ENCODE results near the gene LUC7L3. TPM values are rescaled to one million over a fixed set of nuclear protein-coding genes. Genes with fewer than 3 reads are reported as not detected.
"Not testable (repeated sequence)": the region's sequence is repeated elsewhere in the genome, so short reads cannot be mapped to it uniquely, and the experiment has no call there.

Gene LUC7L3
- total RNA-seq, 8 experiments from 2014 or later, result 118 to 263 (median 161) TPM

GRCh38 chr17:50699410-50699809, 20.0 kb upstream of the LUC7L3 start:
- Histone ChIP-seq H3K27ac (no peak overlapping the region), H3K4me1 (replicated peaks in 1 of 2) (no peaks in the 10 kb centered on the region), H3K4me3 (no peak overlapping the region)
- in situ Hi-C loops (cut with MboI; ENCODE audit: low pct_unique_long_range_greater_than_20kb in 2 of 9, low sequenced_read_pairs in 9 of 9, unreplicated experiment in 9 of 9), result loop anchor here in 3 of 9 experiments (10.0 kb wide), 2 partner anchors 75 to 155 kb away; partner anchors contain the start of gene SPATA20 (in 2 of the 3)
- WGBS, 10 experiments, result 29 to 100% (median 100%) methylated on average over 2 to 4 of the region's 7 CpGs; no CpG with 5 or more reads in 6 of the 10 experiments
- peak in 2 of 8 experiments; percentile 87 to 88 for ATAC-seq (replicated peaks in 6 of 8)

GRCh38 chr17:50703162-50703561, 16.2 kb upstream of the LUC7L3 start:
- in situ Hi-C loops (cut with MboI; ENCODE audit: low pct_unique_long_range_greater_than_20kb in 2 of 9, low sequenced_read_pairs in 9 of 9, unreplicated experiment in 9 of 9), result no loop called here
- no peak overlapping the region for H3K27ac ChIP-seq
- WGBS, 10 experiments, result 88 to 100% (median 95%) methylated on average over 2 to 3 of the region's 3 CpGs; no CpG with 5 or more reads in 2 of the 10 experiments

DNA sequence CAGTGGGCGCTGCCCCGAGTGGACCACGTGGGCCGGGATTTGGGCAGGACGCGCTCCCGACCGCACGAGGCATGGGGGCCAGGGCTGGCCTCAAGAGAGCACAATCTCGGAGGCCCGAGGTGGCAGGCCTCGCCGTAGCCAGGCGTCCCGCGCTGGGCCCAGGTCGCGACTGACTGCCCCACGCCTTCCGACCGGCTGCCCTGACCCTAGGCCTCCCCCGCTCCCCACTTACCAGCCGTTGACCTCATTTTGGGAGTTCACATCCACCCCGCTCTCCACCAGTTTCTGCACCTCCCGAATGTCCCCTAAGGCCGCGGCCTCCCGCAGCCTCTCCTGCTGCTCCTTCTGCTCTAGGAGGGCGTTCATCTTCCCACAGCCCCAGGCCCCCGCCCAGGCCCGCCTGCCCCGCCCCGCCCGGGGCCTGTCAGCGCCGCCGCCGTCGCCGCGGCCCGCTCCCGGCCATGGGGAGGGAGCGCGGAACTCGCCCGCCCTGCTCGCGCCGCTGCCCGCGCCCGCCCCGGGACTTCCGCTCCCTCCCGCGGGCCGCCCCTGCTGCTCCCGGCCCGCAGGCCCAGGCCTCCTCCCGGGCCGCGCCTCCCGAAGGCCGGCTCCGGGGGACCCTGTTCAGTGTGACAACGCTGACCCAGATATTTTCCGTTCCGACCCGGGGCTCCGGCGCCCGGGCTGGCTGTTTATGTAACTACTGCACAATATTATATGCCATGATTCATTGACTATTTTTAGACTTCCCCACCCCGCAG, 11.9 kb upstream of the LUC7L3 start, which contains the start of gene ANKRD40:
TSS of gene ANKRD40 (minus strand) at position 626 of the 761 bp plus-strand sequence. CDS start at position 366, 260 bp downstream.
- WGBS, 10 experiments, result 0 to 1% (median 0%) methylated on average over 1 to 18 of the region's 74 CpGs; no CpG with 5 or more reads in 2 of the 10 experiments
- Histone ChIP-seq H3K4me3 (peak within 1 kb of the TSS; percentile 58 to 95 (median 68)), H3K4me1 (replicated peaks in 1 of 2) (peaks cover 12 to 19% of the 10 kb centered on the region in 2 donors), H3K27ac (peak within 1 kb of the TSS; percentile 93 to 96)
- in situ Hi-C loops (cut with MboI; ENCODE audit: low pct_unique_long_range_greater_than_20kb in 2 of 9, low sequenced_read_pairs in 9 of 9, unreplicated experiment in 9 of 9), result no loop called here
- ATAC-seq (replicated peaks in 6 of 8), result peak; percentile 80 to 94 (median 88)

More at GRCh38 chr17:50703162-50703561, 16.2 kb upstream of the LUC7L3 start:
- Histone ChIP-seq H3K4me1 (replicated peaks in 1 of 2) (peaks cover 0 to 5% of the 10 kb centered on the region in 2 donors), H3K4me3 (no peak overlapping the region)
- ATAC-seq (replicated peaks in 6 of 8), result no peak

DNA sequence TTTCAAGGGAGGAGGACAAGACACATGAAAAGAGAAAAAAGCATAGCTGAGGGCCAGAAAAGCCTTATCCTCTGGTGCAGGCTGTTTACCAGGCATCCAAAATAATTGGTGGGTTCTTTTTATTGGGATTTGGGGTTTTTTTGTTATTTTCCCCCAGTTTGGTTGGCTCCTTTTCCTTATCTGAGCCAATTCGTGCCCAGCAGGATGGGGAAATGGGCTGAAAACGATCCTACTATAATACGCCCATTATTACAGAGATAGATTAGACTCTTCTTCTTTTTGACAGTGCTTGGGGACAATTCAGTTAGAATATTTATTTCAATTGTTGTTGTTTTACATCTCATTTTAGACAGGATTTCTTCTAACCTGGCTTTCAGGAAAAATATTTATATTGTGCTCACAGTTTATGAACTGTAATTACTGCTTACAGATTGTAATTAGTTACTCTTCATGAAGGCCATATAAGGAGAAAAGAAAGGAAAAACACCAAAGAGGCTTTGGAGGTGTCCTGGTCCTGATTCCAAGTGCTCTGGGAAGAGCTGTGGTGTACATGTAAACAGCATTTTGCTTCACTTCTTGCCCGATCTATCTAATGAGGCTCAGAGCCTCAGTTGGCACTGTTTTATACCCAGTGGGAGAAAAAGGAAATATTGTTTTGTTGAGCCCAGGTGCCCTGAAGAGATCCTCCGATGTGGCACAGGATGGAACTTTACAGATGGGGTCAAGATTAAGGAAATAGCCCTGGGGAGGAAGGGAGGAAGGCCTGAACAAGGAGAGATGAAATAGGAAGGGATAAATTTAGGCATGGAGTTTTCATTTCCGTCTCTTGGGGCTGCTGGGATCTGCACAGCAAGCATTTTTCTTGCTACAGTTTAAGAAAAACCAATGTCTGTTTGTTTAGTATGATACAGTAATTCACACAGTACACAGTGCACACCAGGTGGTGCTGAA, 11.1 kb upstream of the LUC7L3 start:
- H3K27ac ChIP-seq, result peak overlapping the region; percentile 93 to 96
- in situ Hi-C loops (cut with MboI; ENCODE audit: low pct_unique_long_range_greater_than_20kb in 2 of 9, low sequenced_read_pairs in 9 of 9, unreplicated experiment in 9 of 9), result no loop called here
- peak in 3 of 8 experiments; percentile 0 to 8 (median 3) for ATAC-seq (replicated peaks in 6 of 8)
- peaks cover 12 to 19% of the 10 kb centered on the region in 2 donors for H3K4me1 ChIP-seq (replicated peaks in 1 of 2)
- H3K4me3 ChIP-seq, result peak overlapping the region; percentile 58 to 95 (median 68)
- WGBS, 10 experiments, result 3 to 57% (median 23%) methylated on average over 3 to 6 of the region's 6 CpGs

DNA sequence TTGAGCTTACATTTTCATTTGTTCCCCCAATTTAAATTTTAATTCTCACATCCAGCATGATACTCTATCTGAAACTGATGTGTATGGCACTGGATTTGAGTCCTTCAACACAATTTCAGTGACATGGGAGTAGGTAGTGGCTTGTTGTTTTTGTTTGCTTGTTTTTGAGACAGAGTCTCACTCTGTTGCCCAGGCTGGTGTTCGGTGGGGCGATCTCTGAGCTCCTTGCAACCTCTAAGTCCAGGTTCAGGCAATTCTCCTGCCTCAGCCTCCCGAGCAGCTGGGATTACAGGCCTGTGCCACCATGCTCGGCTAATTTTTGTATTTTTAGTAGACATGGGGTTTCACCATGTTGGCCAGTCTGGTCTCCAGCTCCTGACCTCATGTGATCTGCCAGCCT, 10.3 kb upstream of the LUC7L3 start:
- H3K4me3 ChIP-seq, result peak overlapping the region in 2 of 5 donors; percentile 68 to 73
- in situ Hi-C loops (cut with MboI; ENCODE audit: low pct_unique_long_range_greater_than_20kb in 2 of 9, low sequenced_read_pairs in 9 of 9, unreplicated experiment in 9 of 9); ATAC-seq (replicated peaks in 6 of 8): not testable (repeated sequence)
- peaks cover 12 to 19% of the 10 kb centered on the region in 2 donors for H3K4me1 ChIP-seq (replicated peaks in 1 of 2)
- peak overlapping the region; percentile 93 to 96 for H3K27ac ChIP-seq
- 73 to 100% (median 92%) methylated on average over 1 to 4 of the region's 4 CpGs; no CpG with 5 or more reads in 5 of the 10 experiments for WGBS, 10 experiments

DNA sequence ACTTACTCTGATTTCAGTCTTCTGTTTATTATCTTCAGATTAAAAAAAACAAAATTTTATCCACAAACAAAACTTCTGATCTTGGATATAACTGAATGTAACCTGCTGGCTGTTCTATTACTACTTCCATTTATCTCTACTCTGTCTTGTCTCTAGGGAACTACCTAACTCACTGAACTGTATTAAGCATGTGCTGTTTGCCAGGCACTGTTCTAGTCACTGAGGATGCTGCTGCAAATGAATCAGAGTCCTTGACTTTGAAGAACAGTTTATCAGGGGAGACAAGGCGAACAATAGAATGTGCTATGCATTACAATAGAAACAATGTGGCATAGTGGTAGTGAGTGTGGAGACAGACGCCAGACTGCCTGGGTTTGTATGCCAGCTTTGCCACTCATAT, 9.4 kb upstream of the LUC7L3 start:
- WGBS, 10 experiments, result 48 to 100% (median 73%) methylated on average over 1 to 2 of the region's 2 CpGs; no CpG with 5 or more reads in 3 of the 10 experiments
- Histone ChIP-seq H3K4me1 (replicated peaks in 1 of 2) (peaks cover 12 to 19% of the 10 kb centered on the region in 2 donors), H3K27ac (no peak overlapping the region), H3K4me3 (no peak overlapping the region)
- in situ Hi-C loops (cut with MboI; ENCODE audit: low pct_unique_long_range_greater_than_20kb in 2 of 9, low sequenced_read_pairs in 9 of 9, unreplicated experiment in 9 of 9), result no loop called here
- no peak for ATAC-seq (replicated peaks in 6 of 8)

DNA sequence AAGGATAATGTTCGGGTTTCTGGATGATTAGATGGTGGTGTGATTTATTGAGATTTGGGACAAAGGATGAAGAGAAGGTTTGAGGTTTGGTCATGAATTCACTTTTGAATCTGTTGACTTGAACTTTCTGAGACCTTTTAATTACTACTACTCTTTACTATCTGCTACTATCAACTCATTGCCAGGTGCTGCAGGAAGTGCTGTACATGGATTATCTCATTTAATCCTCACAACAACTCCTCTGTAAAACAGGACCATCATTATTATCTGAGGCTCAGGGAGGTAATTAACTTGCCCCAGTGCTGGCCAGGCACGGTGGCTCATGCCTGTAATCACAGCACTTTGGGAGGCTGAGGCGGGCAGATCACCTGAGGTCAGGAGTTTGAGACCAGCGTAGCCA, 8.8 kb upstream of the LUC7L3 start:
- 87 to 100% (median 100%) methylated on average over 1 to 3 of the region's 4 CpGs; no CpG with 5 or more reads in 2 of the 10 experiments for WGBS, 10 experiments
- in situ Hi-C loops (cut with MboI; ENCODE audit: low pct_unique_long_range_greater_than_20kb in 2 of 9, low sequenced_read_pairs in 9 of 9, unreplicated experiment in 9 of 9), result no loop called here
- Histone ChIP-seq H3K4me3 (no peak overlapping the region), H3K4me1 (replicated peaks in 1 of 2) (peaks cover 12 to 19% of the 10 kb centered on the region in 2 donors), H3K27ac (no peak overlapping the region)
- ATAC-seq (replicated peaks in 6 of 8), result no peak

DNA sequence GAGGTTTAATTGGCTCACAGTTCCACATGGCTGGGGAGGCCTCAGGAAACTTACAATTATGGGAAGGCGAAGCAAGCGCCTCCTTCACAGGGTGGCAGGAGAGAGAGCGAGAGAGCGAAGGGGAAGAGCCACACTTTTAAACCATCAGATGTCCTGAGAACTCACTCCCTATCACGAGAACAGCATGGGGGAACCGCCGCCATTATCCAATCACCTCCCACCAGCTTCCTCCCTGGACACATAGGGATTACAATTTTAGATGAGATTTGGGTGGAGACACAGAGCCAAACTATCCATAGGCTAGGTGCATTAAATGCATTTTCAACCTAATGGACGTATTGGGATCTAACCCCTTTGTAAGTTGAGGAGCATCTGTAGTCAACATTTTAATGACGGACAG, 6.8 kb upstream of the LUC7L3 start:
- Histone ChIP-seq H3K4me3 (no peak overlapping the region), H3K4me1 (replicated peaks in 1 of 2) (peaks cover 12 to 13% of the 10 kb centered on the region in 2 donors), H3K27ac (no peak overlapping the region)
- WGBS, 10 experiments, result 69 to 96% (median 90%) methylated on average over 2 to 9 of the region's 9 CpGs; no CpG with 5 or more reads in 1 of the 10 experiments
- no peak for ATAC-seq (replicated peaks in 6 of 8)
- in situ Hi-C loops (cut with MboI; ENCODE audit: low pct_unique_long_range_greater_than_20kb in 2 of 9, low sequenced_read_pairs in 9 of 9, unreplicated experiment in 9 of 9), result no loop called here

DNA sequence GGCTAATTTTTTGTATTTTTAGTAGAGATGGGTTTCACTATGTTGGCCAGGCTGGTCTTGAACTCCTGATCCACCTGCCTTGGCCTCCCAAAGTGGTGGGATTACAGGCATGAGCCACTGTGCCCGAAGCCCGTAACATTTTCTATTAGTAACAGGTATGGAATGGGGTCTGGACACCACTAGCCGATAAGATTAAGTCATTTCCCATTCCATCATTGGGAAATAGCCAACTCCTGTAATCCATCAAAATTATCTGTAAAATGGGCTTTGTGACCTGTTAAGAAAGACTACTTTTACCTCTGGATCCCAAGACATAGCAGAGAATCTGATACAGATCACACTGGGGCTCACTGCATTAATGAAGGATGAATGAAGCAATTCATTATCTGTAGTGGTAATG, 3.9 kb upstream of the LUC7L3 start:
- Histone ChIP-seq H3K4me1 (replicated peaks in 1 of 2) (peaks cover 3 to 4% of the 10 kb centered on the region in 2 donors), H3K4me3 (no peak overlapping the region), H3K27ac (no peak overlapping the region)
- 70 to 100% (median 93%) methylated on average over 2 to 3 of the region's 3 CpGs; no CpG with 5 or more reads in 3 of the 10 experiments for WGBS, 10 experiments
- ATAC-seq (replicated peaks in 6 of 8), result no peak
- in situ Hi-C loops (cut with MboI; ENCODE audit: low pct_unique_long_range_greater_than_20kb in 2 of 9, low sequenced_read_pairs in 9 of 9, unreplicated experiment in 9 of 9), result no loop called here

DNA sequence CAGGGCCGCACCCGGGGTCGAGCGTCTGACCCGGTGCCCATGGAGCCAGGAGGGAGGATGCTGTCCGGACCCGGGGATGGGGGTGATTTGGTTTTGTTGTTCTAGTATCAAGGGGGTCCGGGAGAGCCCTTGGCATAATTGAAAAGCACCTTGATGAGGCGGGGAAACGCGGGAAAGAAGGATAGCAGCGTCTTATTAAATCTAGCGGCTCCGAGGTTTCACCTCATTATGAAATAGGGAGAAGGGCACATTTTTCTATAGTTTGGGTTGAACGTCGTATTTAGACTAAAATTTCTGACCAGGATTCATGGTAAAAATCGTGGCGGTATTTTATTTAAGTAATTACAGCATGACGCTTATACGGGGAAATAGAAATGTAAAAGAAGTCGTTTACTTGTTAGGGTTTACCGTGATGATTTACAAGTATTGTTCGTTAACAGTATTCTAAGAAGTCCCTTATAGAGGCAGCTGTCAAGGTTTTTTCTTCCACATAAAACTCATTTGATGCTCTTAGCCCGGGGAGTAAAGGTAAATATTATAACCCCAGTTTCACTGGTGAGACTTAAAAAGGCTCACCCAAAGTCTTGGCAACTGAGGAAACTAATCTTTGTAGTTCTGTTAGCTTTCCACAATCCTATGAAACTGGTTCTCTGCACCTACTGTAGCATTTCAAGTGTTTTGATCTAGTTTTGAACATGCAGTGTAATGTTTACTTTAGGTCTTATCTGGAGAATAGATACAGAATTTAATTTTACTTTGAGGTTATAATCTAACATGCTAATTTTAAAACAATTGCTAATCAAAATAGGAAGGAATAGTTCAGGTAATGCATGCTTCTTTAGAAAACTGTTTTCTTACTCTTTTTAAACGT, 756 bp downstream of the LUC7L3 start:
- Histone ChIP-seq H3K27ac (peak overlapping the region; percentile 99), H3K4me3 (peak overlapping the region; percentile 78 to 98 (median 96)), H3K4me1 (replicated peaks in 1 of 2) (peaks cover 14 to 17% of the 10 kb centered on the region in 2 donors)
- in situ Hi-C loops (cut with MboI; ENCODE audit: low pct_unique_long_range_greater_than_20kb in 2 of 9, low sequenced_read_pairs in 9 of 9, unreplicated experiment in 9 of 9), result no loop called here
- 0 to 3% (median 0%) methylated on average over 4 to 16 of the region's 25 CpGs; no CpG with 5 or more reads in 1 of the 10 experiments for WGBS, 10 experiments
- no peak for ATAC-seq (replicated peaks in 6 of 8)

DNA sequence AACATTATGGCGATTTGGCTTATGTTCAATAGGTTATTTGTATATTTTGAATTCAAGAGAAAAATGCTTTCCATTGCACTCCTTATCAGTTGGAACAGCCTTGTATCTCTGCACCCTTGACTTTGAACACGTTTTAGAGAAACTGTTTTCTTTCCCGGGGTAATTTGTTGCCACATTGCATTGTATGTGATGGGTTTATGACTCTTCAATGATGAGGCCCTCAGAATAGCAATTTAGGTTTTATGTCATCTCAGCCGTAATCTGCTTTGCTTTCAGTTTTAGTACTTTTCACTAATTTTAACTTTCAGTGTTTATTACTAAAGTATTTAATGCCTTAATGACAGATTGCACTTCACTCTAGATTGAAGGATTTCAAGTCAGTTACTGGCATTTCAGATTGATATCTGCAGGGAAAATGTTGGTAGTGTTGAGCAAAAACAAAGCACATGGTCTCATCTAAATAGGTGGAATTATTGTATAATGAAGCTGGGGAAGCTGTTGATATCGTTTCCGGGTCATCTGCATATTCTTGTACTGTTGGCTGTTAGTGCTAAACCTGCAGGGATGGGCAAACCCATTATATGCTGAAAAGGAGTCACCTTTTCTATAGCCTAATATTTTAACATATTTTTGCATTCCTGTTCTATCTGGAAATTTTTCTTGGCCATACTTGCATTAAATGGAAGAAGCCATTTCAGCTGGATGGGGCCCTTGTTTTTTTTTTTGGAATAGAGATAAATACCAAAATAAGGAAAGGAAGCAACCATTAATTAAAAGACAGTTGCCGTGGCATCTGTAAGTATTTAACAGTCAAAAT, 2.0 kb downstream of the LUC7L3 start:
- in situ Hi-C loops (cut with MboI; ENCODE audit: low pct_unique_long_range_greater_than_20kb in 2 of 9, low sequenced_read_pairs in 9 of 9, unreplicated experiment in 9 of 9), result no loop called here
- Histone ChIP-seq H3K4me3 (peak overlapping the region; percentile 78 to 98 (median 96)), H3K4me1 (replicated peaks in 1 of 2) (peaks cover 14 to 17% of the 10 kb centered on the region in 2 donors), H3K27ac (no peak overlapping the region)
- 2 to 33% (median 10%) methylated on average over 3 to 7 of the region's 7 CpGs for WGBS, 10 experiments
- ATAC-seq (replicated peaks in 6 of 8), result peak in 3 of 8 experiments; percentile 5 to 16 (median 7)

Measured in motor neuron (in vitro differentiated cells).